Stimulated activated CD8-positive, alpha-beta memory T cell treated with anti-CD3 and anti-CD28 coated beads, Interleukin-7, amount 100 ng/mL, for 48 hours (primary cell): Measurements from ENCODE around the gene GRM7.

Source experiments
- DNase-seq, 2 donors: peaks; one replicate each; pipeline ENCODE4 v3.0.0-alpha.2; 2020; ENCODE audit warnings: low read depth in 1 of 2; ENCODE audit errors: extremely low read depth in 1 of 2

The GRM7 gene

GRCh38 chr3:7456386-7456785 lies 595.5 kb downstream of the GRM7 start:
- no peak for DNase-seq

DNA sequence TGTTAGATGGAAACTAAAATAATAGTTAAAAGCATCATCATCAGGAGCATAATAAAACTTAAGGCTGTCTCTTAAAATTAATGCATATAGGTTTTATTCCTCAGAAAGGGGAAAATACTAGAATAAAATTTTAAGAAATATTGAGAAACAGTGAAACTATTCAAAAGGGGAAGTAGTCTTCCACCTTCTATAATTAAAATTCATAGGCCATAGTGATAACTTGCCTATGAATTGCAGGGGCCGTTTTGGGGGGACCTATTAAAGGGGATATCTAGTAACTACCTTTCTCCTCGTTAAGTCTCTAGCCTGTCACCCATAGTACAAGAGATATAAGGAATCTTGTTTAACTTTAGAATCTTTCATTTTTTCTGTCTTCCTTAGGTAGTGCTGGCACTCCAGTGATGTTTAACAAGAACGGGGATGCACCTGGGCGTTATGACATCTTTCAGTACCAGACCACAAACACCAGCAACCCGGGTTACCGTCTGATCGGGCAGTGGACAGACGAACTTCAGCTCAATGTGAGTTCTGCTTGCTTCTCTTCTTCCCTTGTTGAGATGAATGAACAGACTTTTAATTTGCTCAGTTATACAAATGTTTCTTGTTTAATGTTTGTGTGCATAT lies 600.4 kb downstream of the GRM7 start:
- DNase-seq = no peak

GRCh38 chr3:7469866-7470265 lies 609.0 kb downstream of the GRM7 start:
- DNase-seq = no peak

DNA sequence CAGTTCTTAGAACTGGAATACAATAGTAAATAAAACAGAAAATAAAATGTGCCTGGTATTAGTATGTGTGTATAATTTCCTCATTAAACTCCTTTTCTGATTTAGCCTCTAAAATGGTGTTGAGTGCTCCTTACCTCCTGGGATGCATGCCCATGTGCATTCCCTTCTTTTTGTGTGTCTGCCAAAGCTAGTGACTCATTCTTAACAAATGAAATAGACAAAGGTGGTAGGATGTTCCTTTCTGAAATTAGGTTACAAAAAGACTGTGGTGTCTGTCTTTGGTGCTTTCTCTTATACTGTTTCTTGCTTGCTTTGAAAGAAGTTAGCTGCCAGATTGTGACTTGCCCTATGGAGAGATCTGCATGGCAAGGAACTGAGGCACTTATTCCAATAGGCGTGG lies 623.7 kb downstream of the GRM7 start:
- DNase-seq = no peak

DNA sequence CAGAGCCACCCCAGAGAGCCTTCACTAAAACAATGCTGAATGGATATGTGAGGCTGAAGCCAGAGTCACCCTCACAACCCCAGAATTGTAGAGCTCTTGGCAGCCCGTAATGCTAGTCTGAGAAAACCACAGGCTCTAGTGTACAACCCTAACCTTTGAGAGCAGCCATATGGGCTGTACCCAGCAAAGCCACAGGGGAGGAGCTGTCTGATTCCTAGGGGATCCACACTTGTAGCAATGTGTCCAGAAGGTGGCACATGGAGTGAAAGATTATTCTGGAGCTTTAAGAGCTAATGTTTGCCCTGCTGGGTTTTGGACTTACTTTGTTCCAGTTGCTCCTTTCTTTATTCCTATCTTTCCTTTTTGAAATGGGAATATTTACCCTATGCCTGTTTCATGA lies 626.8 kb downstream of the GRM7 start:
- DNase-seq = no peak

DNA sequence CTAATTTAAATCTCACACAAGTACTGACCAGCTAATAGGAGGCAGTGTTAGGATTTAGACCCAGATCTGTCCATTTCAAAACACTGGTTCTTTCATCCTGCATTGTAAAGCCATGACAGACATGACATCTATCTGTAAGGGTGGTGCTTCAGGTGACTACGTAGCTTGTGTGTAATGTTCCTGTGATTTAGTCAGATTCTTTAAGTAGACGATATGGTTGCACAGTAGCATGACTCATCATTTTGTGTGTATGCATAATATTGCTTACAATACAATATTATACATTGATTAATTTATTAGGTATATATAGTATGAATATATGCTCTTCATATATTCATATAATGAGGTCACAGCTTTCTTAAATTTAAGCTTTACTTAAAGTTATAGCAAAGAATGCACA lies 628.5 kb downstream of the GRM7 start:
- no peak for DNase-seq

- DNase-seq = no peak
These were observed 637.8 kb downstream of the GRM7 start for GRCh38 chr3:7498715-7499114.

DNA sequence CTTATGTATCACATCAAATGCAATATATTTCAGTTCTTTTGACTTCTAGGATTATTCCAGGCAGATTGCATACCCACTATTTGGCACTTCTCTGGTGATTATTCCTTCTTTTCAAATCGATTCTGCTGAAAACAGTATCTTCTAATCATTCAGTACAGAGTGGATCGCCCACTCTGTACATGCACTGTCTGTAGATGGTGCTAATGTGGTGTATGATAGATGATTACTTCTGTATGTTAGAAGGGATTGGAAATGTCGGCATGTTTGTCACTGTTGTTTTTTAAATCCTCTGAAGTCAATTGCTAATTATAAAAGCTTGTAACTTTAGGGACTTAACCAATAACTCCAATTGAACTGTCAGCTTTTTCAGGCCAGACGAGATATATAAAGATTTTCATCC lies 642.5 kb downstream of the GRM7 start:
- no peak for DNase-seq

DNA sequence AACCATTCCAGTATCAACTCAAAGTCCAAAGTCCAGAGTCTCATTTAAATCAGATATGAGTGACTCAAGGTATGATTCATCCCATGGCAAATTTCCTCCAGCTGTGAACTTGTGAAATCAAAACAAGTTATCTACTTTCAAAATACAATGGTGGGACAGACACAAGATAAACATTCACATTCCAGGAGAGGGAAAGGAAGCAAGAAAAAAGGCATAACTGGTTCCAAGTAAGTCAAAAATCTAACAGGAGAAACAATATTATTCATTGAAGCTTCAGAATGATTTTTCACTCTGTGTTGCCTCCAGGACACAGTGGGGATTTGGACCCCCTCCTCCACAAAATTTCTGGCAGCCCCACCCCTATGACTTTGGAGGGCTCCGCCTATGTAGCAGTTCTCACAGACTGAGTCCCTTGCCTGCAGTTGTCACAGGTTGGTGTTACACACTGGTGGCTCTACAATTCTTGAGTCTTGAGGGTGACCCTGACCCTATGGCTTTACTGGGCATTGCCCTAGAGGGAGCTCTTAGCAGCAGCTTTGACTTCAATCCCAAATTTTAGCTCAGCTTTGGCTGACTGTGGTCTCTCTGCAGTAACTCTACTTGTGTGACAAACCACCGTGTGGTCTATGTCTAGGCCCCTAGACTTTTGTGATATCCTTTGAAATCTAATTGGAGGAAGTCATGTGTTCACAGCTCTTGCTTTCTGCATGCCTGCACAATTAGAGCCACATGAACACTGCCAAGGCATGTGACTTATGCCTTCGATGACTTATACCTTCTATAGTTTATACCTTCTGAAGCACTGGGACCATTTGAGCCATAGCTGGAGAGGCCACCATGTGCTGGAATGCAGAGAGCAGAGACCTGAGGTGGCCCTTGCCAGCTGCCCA lies 644.2 kb downstream of the GRM7 start:
- DNase-seq = no peak

DNA sequence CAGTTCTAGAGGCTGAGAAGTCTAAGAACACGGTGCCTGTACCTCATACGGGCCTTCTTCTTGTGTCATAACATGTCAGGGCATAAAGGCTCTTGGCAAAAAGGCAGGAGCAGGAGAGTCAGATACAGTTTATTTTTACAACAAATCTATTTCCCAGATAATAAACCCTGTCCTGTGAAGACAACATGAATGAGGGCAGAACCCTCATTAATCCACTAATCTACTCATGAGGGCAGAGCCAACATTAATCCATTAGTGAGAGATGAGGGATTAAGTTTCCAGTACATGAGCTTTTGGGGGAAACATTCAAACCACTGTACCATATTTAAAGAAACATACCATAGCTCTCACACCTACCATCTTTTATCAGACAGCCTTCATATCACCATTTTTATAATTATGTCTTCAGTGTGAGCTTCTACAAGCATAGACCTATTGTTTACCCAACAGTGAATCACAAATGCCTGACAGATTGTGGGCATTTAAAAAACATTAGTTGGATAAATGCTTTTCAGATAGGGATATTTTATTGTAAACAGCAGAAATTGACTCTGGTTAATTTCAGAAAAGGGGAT lies 645.8 kb downstream of the GRM7 start:
- no peak for DNase-seq

DNA sequence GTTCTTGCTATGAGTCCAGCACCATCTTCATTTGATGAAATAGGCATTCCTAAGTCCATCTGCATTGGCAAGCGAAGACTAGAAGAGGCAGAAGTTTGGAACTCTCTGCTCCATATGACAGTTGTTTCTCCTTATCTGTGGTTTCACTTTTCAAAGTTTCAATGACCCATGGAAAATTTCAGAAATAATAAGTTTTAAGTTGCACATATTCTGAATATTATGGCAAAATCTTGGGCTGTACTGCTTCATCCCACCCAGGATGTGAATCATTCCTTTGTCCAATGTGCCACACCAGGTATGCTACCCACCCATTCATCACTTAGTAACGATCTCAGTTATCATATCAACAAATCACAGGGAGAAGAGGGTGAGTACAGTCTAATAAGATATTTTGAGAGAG lies 647.9 kb downstream of the GRM7 start:
- DNase-seq = no peak

DNA sequence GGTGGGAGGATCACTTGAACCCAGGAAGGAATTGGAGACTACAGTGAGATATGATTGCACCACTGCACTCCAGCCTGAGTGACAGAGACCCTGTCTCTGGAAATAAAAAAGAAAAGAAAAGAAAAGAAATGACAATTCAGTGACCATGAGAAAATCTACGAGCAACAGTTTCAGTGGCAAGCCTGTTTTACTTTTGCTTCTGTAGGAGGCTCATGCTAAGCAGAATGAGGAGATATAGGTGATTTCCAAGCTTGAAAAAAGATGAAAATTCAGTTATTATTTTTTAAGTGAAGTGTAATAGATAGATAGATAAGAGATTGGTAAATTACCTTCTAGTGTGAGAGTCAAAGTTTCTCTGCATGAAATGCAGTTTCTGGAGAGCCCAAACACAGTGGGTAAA lies 651.1 kb downstream of the GRM7 start:
- no peak for DNase-seq

- no peak for DNase-seq
These were observed 657.1 kb downstream of the GRM7 start for GRCh38 chr3:7518026-7518425.

DNA sequence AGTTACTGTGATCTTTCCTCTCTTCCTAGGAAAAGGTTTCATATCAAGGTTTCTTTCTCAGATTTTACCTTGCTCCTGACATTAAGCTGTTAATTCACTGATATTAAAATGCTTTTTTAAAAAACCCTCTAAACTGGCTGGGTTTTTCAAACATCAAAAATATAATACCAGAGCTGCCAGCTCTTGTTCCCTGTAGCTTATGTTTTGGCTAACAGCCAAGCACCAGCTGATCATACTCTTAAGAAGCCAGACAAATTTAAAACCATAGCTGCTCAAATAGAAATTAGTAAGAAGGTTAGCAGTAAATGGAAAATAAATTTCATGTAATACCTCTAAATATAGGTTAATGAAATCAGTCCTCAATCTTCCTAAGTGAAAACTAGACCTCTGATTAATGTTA lies 657.5 kb downstream of the GRM7 start:
- DNase-seq = no peak

DNA sequence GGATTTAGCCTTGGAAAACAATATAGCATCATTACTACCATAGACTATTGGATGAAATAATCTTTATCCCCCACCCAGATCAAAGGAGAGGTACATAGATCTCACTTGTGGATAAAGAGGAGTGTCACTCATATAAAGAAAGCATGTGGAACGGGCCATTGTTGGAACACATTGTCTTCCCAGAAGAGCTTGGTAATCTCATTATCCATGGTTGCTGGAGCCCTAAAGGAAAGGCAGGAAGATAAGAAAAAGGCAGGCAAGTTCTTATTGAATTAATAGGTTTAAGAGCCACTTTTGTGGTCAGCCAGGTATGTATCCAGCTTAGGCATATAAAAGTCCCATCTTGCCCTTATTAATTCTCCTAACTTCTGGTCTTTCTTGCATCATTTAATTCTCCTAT lies 659.1 kb downstream of the GRM7 start:
- DNase-seq = no peak

GRCh38 chr3:7520593-7520992 lies 659.7 kb downstream of the GRM7 start:
- no peak for DNase-seq

GRCh38 chr3:7536510-7536909 lies 675.6 kb downstream of the GRM7 start:
- no peak for DNase-seq

- DNase-seq = no peak
These were observed 676.0 kb downstream of the GRM7 start for GRCh38 chr3:7536921-7537320.

DNA sequence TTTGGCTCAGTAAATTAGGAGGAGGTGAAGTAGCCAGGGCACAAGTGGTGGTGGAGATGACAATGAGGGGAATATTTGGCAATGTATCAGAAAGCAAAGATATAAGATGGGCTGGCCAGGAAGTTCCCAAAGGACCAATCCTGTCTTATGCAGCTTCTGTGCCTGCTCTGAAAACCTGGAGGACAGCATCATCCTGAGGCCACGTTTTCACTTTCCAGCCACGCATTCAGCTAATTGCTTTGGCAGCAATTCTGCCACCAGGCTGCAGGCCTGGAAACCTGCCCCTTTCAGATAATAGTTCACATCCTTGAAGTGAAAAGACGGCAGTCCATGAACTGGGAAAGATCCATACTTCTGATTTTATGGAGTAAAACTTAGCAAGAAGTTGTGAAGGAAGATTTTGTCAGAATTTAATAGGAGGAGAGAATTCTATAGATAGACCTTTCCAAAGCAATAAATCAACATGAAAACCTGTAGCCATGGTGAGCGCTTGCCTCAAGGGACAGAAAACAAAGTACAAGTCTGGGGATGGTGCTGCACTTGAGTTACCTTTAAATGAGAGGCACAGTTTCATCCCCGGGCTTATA lies 682.5 kb downstream of the GRM7 start:
- no peak for DNase-seq

DNA sequence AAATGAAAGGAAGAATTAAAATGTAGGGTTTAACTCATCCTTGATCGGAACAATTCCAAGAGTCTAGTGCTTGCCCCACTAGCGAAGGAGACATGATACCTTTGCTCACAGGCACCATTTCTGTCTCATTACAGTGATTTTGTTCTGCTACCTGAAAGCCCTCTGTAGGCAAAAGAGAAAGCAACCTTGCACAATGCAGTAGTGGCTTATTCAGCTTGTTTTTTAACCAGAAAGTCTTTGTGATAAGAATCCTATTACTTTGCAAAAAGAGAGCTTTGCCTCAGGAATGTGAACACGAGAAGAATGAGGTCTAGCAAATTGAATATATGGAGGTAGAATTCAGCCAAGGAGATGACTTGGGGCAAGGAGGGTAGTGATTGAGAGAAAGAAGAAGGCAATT lies 684.4 kb downstream of the GRM7 start:
- DNase-seq = no peak

DNA sequence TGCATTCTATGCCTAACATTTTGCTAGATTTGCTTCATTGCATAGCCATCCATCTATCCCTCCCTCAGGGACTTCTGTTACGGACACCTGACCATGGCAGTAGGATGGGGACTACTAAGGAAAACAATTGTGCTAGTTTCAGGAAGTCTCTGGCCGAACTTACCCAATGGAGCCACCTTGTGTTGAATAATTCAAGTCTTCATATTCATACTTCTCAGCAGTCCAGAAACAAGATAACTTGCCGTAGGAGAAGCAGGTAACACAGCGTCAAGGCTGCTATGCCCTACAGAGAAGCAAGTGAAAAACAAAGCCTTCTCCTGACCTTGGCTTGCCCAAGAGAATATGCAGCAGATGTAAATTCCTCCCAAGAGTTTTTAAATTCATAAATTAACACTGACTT lies 685.3 kb downstream of the GRM7 start:
- no peak for DNase-seq

- no peak for DNase-seq
These were observed 686.9 kb downstream of the GRM7 start for GRCh38 chr3:7547826-7548225.
